ENCODE data around the gene G3BP1. TPM values are rescaled to one million over a fixed set of nuclear protein-coding genes. Genes with fewer than 3 reads are reported as not detected.

G3BP1 gene
- total and polyA plus RNA-seq, 12 donors, result 10.6 to 132 (median 114) TPM

DNA sequence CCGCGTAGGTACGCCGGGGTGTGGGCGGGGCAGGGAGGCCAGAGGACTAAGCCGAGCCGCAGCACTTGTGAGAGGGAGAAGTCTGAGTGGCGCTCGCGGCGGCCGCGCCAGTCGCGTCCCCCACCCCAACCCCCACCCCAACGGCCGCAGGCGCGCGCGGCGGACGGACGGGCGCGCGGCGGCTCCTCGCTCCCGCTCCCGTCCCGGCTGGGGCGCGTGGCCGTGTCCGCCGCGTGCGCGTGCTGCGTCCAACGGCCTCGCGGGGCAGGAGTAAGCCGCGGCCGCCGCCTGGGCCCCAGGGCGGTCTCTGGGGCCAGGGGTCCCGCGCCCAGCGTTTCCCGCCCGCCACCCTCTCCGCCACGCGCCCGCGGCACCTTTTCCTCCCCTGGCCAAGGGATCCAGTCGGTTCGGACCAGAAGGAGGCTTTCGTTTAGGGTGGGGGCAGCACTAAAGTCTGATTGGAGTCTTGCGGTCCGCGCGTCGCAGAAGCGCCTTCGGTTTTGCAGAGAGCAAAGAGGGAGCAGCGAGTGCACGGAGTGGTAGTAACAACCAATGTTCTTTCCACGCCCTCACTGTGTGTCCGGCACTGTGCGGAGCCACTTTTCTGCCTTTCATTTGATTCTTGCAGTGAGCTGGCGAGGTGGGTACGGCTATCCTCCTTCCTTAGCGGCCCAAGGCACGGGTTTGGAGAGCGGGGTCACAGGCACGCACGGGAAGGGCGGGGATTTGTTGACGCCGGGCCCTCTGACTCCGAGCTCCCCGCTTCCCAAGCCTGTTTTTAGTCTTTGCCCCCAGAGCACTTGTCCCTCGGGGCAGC, 483 bp downstream of the G3BP1 start:
- TF ChIP-seq, protein P1, sequence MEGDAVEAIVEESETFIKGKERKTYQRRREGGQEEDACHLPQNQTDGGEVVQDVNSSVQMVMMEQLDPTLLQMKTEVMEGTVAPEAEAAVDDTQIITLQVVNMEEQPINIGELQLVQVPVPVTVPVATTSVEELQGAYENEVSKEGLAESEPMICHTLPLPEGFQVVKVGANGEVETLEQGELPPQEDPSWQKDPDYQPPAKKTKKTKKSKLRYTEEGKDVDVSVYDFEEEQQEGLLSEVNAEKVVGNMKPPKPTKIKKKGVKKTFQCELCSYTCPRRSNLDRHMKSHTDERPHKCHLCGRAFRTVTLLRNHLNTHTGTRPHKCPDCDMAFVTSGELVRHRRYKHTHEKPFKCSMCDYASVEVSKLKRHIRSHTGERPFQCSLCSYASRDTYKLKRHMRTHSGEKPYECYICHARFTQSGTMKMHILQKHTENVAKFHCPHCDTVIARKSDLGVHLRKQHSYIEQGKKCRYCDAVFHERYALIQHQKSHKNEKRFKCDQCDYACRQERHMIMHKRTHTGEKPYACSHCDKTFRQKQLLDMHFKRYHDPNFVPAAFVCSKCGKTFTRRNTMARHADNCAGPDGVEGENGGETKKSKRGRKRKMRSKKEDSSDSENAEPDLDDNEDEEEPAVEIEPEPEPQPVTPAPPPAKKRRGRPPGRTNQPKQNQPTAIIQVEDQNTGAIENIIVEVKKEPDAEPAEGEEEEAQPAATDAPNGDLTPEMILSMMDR (IDR thresholded peaks at IDR 0.05), result no peak
- peaks cover 4 to 59% (median 51%) of the 10 kb centered on the region in 9 donors for H3K4me1 ChIP-seq
- no peaks in the 10 kb centered on the region for H3K27me3 ChIP-seq
- peaks cover 0 to 8% (median 0%) of the 10 kb centered on the region in 9 donors for H3K36me3 ChIP-seq
- DNase-seq, result peak; percentile 35 to 37
- H3K9me3 ChIP-seq, result no peaks in the 10 kb centered on the region
- intact Hi-C loops (cut with DNase I), result no loop called here
- H3K27ac ChIP-seq, result peak overlapping the region; percentile 72 to 93 (median 86)
- WGBS, 2 donors, result 0% methylated on average over 65 to 87 of the region's 87 CpGs
- H3K4me3 ChIP-seq, result peak overlapping the region; percentile 79 to 89 (median 82)
- ATAC-seq, result peak in 3 of 8 donors; percentile 10 to 16 (median 13)

DNA sequence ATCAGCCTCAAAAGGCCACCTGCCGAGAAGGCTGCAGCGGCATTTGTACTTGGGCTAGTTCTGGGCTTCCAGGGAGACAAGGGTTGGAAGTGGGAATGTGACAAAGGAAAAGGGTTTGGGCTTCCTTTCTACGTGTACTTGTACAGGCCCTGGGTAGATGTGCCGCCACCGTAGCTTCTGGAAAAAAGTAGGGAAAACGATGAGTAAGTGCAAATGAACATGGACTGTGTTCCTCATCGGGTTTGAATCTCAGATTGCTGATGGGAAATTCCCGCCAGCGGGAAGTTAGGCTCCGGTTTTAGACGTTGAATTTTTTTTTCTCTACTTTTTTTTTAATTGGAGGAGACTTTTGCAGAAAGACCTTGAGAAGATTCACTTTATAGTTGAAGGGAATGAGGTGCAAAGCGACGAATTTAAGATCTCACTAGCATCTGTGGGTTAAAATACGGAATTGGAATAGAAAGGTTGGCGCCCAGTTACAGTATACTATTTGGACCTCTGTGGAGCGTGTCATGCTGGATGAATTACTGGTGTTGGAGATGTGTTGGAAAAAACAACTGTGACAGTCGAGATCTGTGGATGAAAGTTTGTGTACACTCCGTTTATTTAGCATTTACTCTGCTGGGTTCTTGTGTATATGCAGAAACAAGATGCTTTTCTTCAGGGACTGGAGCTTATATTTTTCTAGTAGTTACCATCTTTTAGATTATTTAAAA, 1.2 kb downstream of the G3BP1 start:
- H3K4me3 ChIP-seq, result peak overlapping the region; percentile 79 to 89 (median 82)
- H3K36me3 ChIP-seq, result peaks cover 0 to 16% (median 0%) of the 10 kb centered on the region in 9 donors
- TF ChIP-seq, protein P1 (IDR thresholded peaks at IDR 0.05), result no peak
- ATAC-seq (no peak), DNase-seq (no peak)
- WGBS, 2 donors, result 1% methylated on average over 18 of the region's 18 CpGs
- H3K27me3 ChIP-seq, result no peaks in the 10 kb centered on the region
- intact Hi-C loops (cut with DNase I), result no loop called here
- H3K27ac ChIP-seq, result peak overlapping the region; percentile 72 to 93 (median 86)
- no peaks in the 10 kb centered on the region for H3K9me3 ChIP-seq
- H3K4me1 ChIP-seq, result peaks cover 4 to 67% (median 58%) of the 10 kb centered on the region in 9 donors

DNA sequence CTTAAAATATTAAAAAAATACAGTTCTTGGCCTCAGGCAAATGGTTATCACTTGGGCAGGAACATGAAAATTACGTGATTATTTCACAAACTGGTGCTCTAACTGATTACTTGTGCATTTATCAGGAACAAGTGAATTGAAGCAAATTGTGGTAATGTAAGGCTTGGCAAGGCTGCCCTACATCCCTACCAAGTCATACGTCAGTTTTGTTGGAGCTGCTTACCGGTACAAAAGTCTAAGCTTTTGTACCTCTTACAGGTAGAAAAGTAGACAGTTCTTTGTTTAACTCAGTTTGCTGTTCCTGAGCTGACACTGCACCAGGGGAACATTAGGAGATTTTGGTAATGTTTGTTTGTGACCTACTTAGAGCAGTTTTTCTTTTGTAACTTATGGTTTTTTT, 2.2 kb downstream of the G3BP1 start:
- TF ChIP-seq, protein P1 (IDR thresholded peaks at IDR 0.05), result no peak
- H3K27me3 ChIP-seq, result no peaks in the 10 kb centered on the region
- H3K4me3 ChIP-seq, result peak overlapping the region in 8 of 10 donors; percentile 6 to 86 (median 80)
- intact Hi-C loops (cut with DNase I), result no loop called here
- peaks cover 4 to 76% (median 65%) of the 10 kb centered on the region in 9 donors for H3K4me1 ChIP-seq
- H3K9me3 ChIP-seq, result no peaks in the 10 kb centered on the region
- 8% methylated on average over 3 of the region's 3 CpGs for WGBS, 2 donors
- DNase-seq, result no peak
- H3K27ac ChIP-seq, result peak overlapping the region in 5 of 10 donors; percentile 10 to 91 (median 83)
- H3K36me3 ChIP-seq, result peaks cover 0 to 25% (median 0%) of the 10 kb centered on the region in 9 donors
- ATAC-seq, result no peak

DNA sequence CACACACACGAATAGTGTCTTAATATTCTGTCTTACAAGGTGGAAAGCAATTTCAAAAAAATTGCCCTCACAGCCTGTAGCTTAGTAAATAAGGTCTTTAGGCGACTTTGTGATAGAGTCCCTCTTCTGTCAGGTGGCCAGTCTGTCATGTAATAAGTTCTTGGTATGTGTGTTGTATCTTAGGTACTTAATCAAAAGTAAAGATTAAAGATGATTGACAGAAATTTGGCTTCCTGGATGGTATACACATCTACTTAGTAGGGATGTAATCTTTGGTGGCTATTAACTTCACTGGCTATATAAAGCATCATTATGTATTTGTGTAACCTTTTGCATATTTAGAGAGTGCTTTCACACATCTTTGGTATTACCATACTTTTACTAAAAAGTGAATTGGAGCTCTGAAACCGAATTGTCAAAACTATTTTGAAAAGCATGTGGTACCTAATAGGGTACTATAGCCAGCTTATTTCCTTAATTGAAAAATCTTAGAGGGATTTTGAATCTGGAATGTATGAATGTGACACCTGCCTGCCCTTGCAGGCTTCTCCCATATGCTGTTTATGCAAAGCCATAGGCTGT, 3.4 kb downstream of the G3BP1 start:
- 27 to 31% methylated on average over 3 of the region's 3 CpGs for WGBS, 2 donors
- no peaks in the 10 kb centered on the region for H3K9me3 ChIP-seq

More for the DNA sequence above, 3.4 kb downstream of the G3BP1 start:
- Histone ChIP-seq H3K27me3 (no peaks in the 10 kb centered on the region), H3K36me3 (peaks cover 0 to 27% (median 0%) of the 10 kb centered on the region in 9 donors), H3K4me1 (peaks cover 4 to 81% (median 73%) of the 10 kb centered on the region in 9 donors), H3K4me3 (peak overlapping the region in 1 of 10 donors; percentile 80), H3K27ac (peak overlapping the region in 3 of 10 donors; percentile 10 to 83 (median 32))
- intact Hi-C loops (cut with DNase I), result loop anchor here in 1 of 10 donors (5.0 kb wide), 1 partner anchor 37 kb away; no protein-coding TSS in a partner anchor
- TF ChIP-seq, protein P1 (IDR thresholded peaks at IDR 0.05), result no peak
- DNase-seq (no peak), ATAC-seq (no peak)

All from heart right ventricle (tissue), 16 donors.